ENCODE measurements around the gene SLC23A2.

DNA sequence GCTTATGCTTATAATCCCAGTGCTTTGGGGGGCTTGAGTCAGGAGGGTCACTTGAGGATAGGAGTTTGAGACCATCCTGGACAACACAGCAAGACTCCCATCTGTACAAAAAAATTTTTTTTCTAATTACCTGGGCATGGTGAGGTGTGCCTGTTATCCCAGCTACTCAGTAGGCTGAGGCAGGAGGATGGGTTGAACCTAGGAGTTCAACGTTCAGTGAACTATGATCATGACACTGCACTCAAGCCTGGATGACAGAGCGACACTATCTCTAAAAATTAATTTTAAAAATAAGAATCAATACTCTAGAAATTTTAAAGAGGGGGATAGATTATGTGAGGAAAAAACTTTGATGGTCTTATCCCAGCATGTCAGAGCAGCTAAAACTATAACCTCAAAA lies 44.1 kb downstream of the SLC23A2 start:
- no peak for TF ChIP-seq CTCF (IDR thresholded peaks at IDR 0.05; ENCODE audit: low read depth, low read length)
- no peak for TF ChIP-seq EZH2phosphoT487 (IDR thresholded peaks at IDR 0.05; ENCODE audit: low read depth)
